Activated T-helper 1 cell treated with anti-CD3 and anti-CD28 coated beads, Interleukin-2, amount 50 U/mL, for 16 hours (primary cell): ENCODE results near the gene RXRB.
"Not testable (repeated sequence)": the region's sequence is repeated elsewhere in the genome, so short reads cannot be mapped to it uniquely, and the experiment has no call there.

Source experiments
- DNase-seq, 2 donors: peaks; one replicate each; pipeline ENCODE4 v3.0.0-alpha.2; 2020; ENCODE audit warnings: low read depth in 1 of 2, low spot score in 1 of 2

RXRB gene

DNA sequence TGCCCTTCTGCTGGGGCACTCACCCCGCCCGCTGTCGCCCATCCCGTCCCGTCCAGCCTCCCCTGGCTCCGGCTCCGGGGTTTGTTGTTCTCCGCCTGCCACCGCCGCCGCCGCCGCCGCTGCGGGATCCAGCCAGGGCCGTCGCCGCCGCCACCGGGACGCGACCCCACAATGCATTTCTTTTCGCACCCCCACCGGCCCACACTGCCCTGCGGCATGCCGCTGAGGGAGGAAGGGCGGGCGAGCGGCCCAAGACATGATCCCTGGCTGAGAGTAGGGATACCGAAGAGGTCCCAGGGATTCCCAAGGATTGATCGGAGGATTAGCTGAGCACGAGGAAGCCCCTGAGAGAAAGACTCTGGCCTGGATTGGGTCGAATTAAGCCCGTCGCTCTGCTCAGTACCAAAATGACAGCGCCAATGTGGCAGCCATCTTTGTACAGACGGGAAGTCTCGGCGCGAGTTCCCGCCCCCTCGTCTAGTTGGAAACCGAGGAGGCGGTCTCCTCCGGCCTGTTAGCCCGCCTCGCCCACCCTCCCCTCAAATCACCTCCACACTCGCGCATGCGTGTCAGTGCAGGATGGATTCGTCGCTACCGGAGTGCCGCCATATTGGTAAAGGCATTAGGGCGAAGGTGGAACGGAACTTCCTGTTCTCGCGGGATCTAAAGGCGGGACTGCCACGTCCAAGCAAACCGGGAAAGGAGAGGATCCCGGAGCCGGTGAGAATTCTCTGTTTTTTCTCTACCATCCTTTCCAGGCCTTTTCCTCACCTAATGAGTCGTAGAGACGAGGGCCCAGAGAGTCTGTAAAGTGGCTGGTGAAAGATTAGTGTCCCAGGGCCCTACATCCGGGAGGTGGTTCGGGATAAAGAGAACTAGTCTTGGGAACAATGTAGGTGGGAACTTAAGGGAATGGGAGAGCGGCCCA lies at the start of gene RXRB, which contains the start of gene SLC39A7:
Gene RXRB (minus strand): TSS at position 447 of the 928 bp plus-strand sequence. CDS start 189 bp downstream, at position 258.
Gene SLC39A7 (plus strand): TSS at position 649 of the 928 bp plus-strand sequence. CDS start 379 bp downstream, outside the sequence.
- peak; percentile 98 for DNase-seq

- DNase-seq: no peak
Observed at GRCh38 chr6:33249732-33250630, 49.5 kb upstream of the RXRB start.

DNA sequence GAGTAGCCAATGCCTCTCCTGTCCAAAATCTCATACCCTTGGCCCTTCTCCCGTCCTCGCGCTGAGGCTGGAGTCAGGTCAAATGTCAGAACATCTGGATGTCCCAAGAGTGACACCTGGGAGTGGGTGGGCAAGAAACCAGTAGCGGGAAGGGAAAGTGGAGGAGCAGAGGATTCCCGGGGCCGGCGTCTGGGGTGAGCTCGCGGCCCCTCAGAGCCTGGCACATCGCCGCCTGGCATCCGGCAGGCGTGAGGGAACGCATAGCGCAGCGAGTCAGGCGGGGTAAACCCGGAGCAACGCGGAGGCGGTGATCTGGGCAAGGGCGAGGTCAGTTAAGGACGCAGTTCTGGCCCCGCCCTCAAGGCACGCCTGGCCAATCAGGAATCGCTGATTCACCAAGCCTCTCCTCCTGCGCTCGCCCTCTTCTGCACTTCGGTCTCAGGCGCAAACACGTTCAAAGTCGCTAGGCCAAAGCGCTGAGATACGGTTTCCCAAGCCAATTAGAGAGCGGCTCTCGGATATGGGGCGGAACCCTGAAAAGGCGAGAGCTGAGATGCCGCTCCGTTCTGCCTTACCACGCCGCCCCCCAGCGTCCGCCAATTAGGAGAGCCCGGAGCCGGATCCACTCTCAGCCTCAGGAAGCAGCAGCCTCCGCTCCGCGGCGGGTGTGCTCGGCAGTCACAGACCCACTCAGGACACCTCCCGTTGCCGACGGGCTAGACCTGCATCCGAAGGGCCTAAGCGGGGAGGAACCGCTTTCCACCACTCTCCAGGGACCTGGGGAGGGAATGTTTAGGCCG lies 48.7 kb upstream of the RXRB start:
- peak; percentile 88 to 89 for DNase-seq

DNA sequence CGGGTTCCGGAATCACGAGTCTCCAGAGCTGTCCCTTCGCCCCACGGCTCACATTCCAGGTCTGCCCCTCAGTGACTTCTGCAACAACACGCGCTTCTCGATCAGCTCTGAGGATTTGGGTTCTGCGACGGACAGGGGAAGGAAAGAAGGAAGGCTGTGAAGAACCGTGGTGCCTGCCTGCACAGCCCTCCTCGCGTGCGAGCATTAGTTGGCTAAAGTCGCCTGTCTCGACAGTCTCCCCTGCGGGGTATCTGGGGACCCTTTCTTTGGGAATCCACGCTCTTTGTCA lies 48.1 kb upstream of the RXRB start:
- no peak for DNase-seq

- DNase-seq: peak; percentile 80 to 86
Observed at GRCh38 chr6:33247977-33248642, 47.6 kb upstream of the RXRB start.

DNA sequence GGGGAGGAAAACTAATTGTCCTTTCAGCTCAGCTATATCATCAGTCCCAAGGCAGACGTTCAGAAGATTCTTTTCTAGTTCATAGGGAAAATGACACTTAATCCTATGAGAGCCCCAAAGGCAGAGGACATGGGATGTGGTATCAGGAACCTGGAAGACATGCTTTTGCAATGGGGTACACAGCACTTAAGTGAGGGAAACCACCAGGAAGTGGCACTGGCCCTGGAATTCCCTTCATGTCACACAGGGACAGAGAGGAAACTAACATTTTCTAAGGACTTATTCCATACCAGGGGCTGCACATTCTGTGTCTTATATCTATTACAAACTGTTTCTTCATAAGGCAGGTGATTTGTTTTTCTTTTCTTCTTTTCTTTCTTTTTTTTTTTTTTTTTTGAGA lies 43.0 kb upstream of the RXRB start:
- no peak for DNase-seq

DNA sequence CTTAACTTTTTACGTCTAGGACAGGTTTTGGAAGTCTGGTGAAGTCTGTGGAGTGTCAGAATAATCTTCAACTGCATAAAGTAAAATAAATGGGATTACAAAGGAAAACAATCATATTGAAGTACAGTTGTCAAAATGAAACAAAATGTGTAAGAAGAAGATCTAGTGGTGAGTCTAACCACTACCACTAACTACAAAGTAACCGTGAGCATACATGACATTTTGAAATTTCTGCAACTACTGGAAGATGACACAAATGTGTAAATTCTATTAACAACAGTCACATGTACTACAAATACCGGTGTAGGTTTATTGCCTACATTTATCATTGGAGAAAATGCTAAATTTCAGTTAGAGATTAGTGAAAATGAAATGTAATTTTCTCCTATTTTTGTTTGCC lies 41.5 kb upstream of the RXRB start:
- DNase-seq: no peak

- no peak for DNase-seq
Observed at GRCh38 chr6:33237741-33238140, 37.3 kb upstream of the RXRB start.

DNA sequence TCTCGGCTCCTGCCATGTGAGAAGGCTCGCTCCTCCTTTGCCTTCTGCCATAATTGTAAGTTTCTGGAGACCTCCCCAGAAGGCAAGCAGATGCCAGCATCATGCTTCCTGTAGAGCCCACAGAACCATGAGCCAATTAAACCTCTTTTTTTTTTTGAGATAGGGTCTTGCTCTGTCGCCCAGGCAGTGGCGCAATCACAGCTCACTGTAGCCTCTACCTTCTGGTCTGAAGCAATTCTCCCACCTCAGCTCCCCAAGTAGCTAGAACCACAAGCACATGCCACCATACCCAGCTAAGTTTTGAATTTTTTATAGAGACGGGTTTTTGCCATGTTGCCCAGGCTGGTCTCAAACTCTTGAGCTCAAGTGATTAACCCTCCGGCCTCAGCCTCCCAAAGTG lies 36.4 kb upstream of the RXRB start:
- DNase-seq: no peak

GRCh38 chr6:33236328-33236727 lies 35.9 kb upstream of the RXRB start:
- no peak for DNase-seq

DNA sequence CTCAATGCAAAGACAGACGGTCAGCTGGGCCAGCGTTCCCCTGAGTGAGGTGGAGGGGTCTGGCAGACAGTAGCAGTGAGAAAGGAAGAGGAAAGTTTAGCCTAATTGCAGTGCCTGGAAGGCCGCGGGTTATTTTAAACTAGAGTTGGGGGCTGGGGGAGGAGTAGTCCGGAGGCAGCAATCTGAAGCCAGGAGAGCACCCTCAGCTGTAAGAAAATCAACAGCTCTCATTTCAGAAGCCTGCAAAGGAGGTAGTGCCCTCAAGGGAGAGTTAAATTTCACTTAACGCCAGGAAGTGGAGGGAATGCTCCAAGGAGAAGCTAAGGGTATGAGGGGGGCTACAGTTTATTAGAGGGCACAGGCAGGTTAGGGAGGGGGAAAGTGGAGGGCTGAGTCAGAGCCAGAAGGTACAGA lies 34.8 kb upstream of the RXRB start:
- DNase-seq: no peak

DNA sequence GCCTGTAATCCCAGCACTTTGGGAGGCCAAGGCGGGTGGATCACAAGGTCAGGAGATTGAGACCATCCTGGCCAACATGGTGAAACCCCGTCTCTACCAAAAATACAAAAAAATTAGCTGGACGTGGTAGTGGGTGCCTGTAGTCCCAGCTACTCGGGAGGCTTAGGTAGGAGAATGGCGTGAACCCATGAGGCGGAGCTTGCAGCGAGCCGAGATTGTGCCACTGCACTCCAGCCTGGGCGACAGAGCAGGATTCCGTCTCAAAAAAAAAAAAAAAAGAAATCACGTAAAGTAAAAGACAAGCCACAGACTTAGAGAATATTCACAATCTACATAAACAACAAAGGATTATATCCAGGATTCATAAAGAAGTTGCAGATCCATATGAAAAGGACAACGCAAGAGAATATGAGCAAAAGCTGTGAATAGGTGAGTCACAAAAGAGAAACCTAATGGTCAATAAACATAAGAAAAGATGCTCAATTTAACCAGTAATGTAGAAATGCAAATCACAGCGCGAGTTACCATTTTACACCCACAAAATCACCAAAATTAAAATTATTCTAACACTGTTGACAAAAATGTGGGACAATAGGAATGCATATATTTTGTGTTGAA lies 26.1 kb upstream of the RXRB start:
- DNase-seq: not testable (repeated sequence)

GRCh38 chr6:33217681-33218080 lies 17.2 kb upstream of the RXRB start:
- no peak for DNase-seq

- no peak for DNase-seq
Observed at GRCh38 chr6:33217246-33217645, 16.8 kb upstream of the RXRB start.

DNA sequence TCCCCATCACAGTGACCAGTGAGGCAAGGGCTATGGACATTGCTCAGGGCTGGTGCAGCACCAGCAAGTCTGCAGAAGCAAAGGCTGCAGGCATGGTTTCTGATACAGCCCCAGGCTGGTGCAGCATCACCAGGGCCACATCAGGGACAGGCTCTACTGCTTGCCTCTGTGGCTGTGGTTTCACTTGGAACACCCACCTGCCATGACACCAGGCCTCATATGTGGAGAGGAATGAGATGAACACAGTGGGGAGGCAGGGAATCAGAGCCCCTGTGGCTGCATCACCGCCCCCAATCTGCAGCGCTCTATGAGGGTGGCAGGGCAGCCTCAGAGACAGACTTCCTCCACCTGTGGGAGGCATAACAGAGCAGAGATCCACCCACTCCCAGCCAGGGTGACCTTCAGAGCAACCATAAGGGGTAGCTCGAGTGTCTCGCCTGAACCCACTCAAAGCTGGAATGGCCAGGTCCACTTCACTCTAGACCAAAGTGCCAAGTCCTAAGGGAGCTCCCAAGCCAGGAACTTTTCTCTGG lies 15.7 kb upstream of the RXRB start:
- DNase-seq: no peak

- DNase-seq: no peak
Observed at GRCh38 chr6:33215271-33216116, 15.0 kb upstream of the RXRB start.

DNA sequence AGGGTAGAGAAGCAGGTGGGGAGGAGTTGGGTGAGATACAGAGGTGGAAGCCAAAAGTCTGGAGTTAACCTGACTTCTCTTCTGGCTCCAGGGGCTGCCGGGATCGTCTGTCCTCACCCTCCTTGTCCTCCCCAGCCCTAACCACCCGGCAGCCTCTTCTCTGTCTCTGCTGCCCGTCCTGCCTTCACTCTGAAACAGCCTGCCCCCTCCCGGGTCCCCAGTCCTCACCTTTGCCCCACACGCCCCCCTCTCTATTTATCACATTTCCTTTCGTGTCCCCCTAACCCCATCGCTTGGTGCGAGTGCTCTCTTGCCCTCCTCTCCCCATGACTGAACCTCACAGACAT lies 13.5 kb upstream of the RXRB start:
- no peak for DNase-seq

DNA sequence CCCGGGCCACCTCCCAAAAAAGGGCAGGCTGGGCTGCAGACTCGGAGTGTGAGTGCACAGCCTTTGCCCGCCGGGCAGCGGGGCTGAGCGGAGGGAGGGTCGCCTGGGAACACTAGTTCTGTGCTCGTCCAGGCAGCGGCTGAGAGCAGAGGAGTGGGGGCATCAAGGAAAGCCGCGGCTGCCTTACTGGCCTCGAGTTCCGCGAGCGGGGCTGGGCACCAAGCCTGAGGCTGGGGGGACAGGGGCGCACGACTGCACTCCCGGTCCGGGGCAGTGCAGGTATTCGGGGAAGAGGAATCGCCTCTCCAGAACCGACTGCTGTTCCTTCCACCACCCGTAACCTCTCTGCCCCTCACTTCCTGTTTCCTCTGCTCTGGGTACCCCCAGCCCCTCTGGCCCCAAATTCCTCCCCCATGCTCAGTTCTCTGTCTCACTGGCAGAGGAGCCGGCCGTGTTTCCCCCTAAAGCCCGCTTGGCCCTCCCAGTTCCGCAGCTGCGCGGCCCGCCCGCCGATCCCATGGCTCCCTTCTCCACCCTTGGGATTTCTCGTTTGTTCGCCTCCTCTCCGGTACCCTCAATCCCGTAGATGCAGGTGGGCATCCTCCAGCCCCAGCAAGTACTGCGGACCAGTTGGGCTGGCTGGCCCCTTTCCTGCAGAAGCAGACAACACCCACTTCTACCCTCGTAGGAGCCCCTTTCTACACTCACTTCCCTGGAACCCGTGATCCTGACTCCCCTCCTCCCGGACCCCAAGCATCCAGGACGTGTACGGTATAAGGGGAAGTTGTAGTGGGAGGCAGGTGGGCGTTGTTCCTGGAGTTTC lies 12.9 kb upstream of the RXRB start:
- DNase-seq: no peak
